HepG2 (cell line): ENCODE results near the gene SPI1. TPM values are rescaled to one million over a fixed set of nuclear protein-coding genes. Genes with fewer than 3 reads are reported as not detected.

ENCODE experiments used
- ETS1 ChIP-seq: sonication (generic); formaldehyde crosslinking; IDR thresholded peaks from 2 replicates; pipeline ENCODE4 v1.4.0; 2020; ENCODE audit warnings: missing genetic modification reagents
- GZF1 ChIP-seq: sonication (generic); formaldehyde crosslinking; IDR thresholded peaks from 2 replicates; pipeline ENCODE4 v1.5.1; 2020; ENCODE audit warnings: mild to moderate bottlenecking, missing genetic modification reagents
- KDM5B ChIP-seq: sonication (generic); formaldehyde crosslinking; IDR thresholded peaks from 2 replicates; pipeline ENCODE4 v1.4.0; 2020; ENCODE audit warnings: missing genetic modification reagents, mild to moderate bottlenecking, borderline replicate concordance
- KLF16 ChIP-seq, 2 experiments: sonication (generic) in 1 of 2; formaldehyde crosslinking in 1 of 2; IDR thresholded peaks; 2 replicates each; pipeline versions ENCODE4 v1.6.1 to v1.8.0; 2016 to 2023; ENCODE audit warnings: missing genetic modification reagents in 2 of 2, missing compliant biosample characterization in 1 of 2
- MXD1 ChIP-seq: sonication (generic); formaldehyde crosslinking; IDR thresholded peaks from 2 replicates; pipeline ENCODE4 v1.4.0; 2020; ENCODE audit warnings: mild to moderate bottlenecking, missing genetic modification reagents
- MXD4 ChIP-seq: IDR thresholded peaks from 2 replicates; pipeline ENCODE4 v1.6.1; 2016; ENCODE audit warnings: mild to moderate bottlenecking, missing biosample characterization, missing genetic modification reagents
- NCOR1 ChIP-seq: fragments of 200-600 bp; sonication (generic); IDR thresholded peaks from 2 replicates; pipeline ENCODE4 v1.7.0; 2017; ENCODE audit warnings: antibody characterized with exemption, low read length, borderline replicate concordance
- NFYB ChIP-seq: sonication (generic); formaldehyde crosslinking; IDR thresholded peaks from 2 replicates; pipeline ENCODE4 v1.4.0; 2020; ENCODE audit warnings: missing genetic modification reagents
- SIN3B ChIP-seq: fragments of 150-350 bp; IDR thresholded peaks from 2 replicates; pipeline ENCODE4 v1.6.1; 2014; ENCODE audit warnings: low read length
- SNAI1 ChIP-seq: sonication (generic); formaldehyde crosslinking; IDR thresholded peaks from 2 replicates; pipeline ENCODE4 v1.5.0; 2020; ENCODE audit warnings: mild to moderate bottlenecking, missing genetic modification reagents, borderline replicate concordance
- ZBTB20 ChIP-seq: sonication (generic); formaldehyde crosslinking; IDR thresholded peaks from 2 replicates; pipeline ENCODE4 v1.8.1; 2023; ENCODE audit warnings: missing genetic modification reagents, low read depth, mild to moderate bottlenecking, borderline replicate concordance
- ZBTB33 ChIP-seq: sonication (generic); formaldehyde crosslinking; IDR thresholded peaks from 2 replicates; pipeline ENCODE4 v1.4.0; 2020; ENCODE audit warnings: missing genetic modification reagents
- ZMYM2 ChIP-seq: sonication (generic); formaldehyde crosslinking; IDR thresholded peaks from 2 replicates; pipeline ENCODE4 v1.8.0; 2022; ENCODE audit warnings: mild to moderate bottlenecking, missing genetic modification reagents
- ZNF180 ChIP-seq: sonication (generic); formaldehyde crosslinking; IDR thresholded peaks from 2 replicates; pipeline ENCODE4 v1.4.0; 2020; ENCODE audit warnings: low read depth, missing genetic modification reagents, borderline replicate concordance
- ZNF205 ChIP-seq: IDR thresholded peaks from 2 replicates; pipeline ENCODE4 v1.6.1; 2018; ENCODE audit warnings: missing biosample characterization, missing genetic modification reagents
- ZNF484 ChIP-seq: sonication (generic); formaldehyde crosslinking; IDR thresholded peaks from 2 replicates; pipeline ENCODE4 v1.5.1; 2020; ENCODE audit warnings: mild to moderate bottlenecking, low read depth, missing genetic modification reagents, borderline replicate concordance
- ZNF660 ChIP-seq: sonication (generic); formaldehyde crosslinking; IDR thresholded peaks from 2 replicates; pipeline ENCODE4 v1.5.1; 2020; ENCODE audit warnings: mild to moderate bottlenecking, low read depth, missing genetic modification reagents, borderline replicate concordance
- ZSCAN31 ChIP-seq: sonication (generic); formaldehyde crosslinking; IDR thresholded peaks from 2 replicates; pipeline ENCODE4 v1.5.0; 2020; ENCODE audit warnings: low read depth, mild to moderate bottlenecking, missing genetic modification reagents
- polyA plus RNA-seq, 8 experiments: library from polyadenylated mRNA; depleted of rRNA in 3 of 8; stranded (reverse) in 7 of 8; unstranded in 1 of 8; fragments of >200 nt; fragmentation: Illumina TruSeq in 4 of 8; extraction: Trizol in 4 of 8; gene quantifications; 2 replicates each; pipeline versions ENCODE4 v1.2.1 to v1.2.3, GENCODE V29; 2011 to 2016; ENCODE audit warnings: low read depth in 4 of 8, missing spikeins in 1 of 8, mixed read lengths in 1 of 8; ENCODE audit not compliant: insufficient read depth in 1 of 8
- total RNA-seq, 5 experiments: library from RNA; depleted of rRNA; stranded (reverse); fragments of >200 nt; fragmentation: Illumina TruSeq; extraction: Trizol; gene quantifications; 2 replicates each; pipeline ENCODE4 v1.2.3, GENCODE V29; 2016; ENCODE audit warnings: low read depth in 1 of 5
- TF ChIP-seq, protein P1 (sequence below): sonication (generic); formaldehyde crosslinking; IDR thresholded peaks from 2 replicates; pipeline ENCODE4 v1.4.0; 2020; ENCODE audit warnings: mild to moderate bottlenecking, low read depth, missing genetic modification reagents

Gene SPI1
- total and polyA plus RNA-seq, 2 of the 13 experiments (the other 11 are each of a cell fraction or from before 2014, with no cell fraction given), result not detected

DNA sequence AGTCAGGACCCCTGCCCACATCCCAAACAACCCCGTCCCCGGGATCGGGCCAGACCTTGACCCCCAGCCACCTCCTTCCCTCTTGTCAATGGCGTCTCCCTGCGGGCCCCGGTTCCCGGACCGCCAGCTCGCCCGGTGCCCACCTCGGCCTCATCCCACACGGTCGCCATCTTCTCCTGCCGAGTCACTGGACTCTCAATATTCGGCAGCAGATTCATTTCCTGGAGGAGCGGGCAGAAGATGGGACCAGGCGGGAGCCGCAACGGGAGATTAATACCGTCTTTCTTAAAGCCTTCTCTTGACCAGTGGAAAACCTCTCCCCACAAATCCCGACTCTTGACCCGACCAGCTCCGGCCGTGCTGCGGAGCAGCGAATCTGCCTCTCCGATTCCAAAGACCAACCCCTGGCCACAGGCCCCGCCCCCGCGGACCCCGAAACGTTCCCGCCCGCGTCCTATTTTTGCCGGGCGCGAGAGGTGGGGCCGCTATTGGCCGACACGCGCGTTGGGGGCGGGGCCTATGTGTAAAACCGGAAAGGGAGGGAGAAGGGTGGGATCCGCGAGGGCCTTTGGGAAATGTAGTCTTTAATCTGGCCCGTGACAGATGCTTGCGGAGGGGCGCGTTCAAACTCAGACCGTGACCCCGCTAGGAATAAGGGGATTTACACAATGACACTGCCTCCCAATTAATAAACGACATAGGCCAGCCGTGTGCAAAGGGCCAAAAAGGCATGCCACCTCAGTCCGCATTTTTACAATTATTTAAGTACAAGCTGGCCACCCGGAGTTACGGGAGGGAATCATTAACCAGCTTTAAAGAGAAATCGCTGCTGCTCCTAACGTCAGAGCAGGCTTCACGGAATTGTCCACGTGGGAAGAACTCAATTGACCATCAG lies 48.0 kb upstream of the SPI1 start, which contains the start of gene PSMC3 (continued):
- TF ChIP-seq KLF16 (CRISPR knock-in tag; IDR thresholded peaks at IDR 0.05) (0 out of 4 replicates have a peak, but pooled peaks of 1 of the 2 experiments have one; percentile 58), ZNF660 (CRISPR knock-in tag) (no peak), ETS1 (no peak), SNAI1 (peak; percentile 71; the same call in 1 of the 2 replicates), GZF1 (0 out of 2 replicates have a peak, but pooled peaks have one; percentile 35), ZBTB20 (CRISPR knock-in tag) (no peak), MXD4 (CRISPR knock-in tag) (peak; percentile 37), ZSCAN31 (0 out of 2 replicates have a peak, but pooled peaks have one; percentile 44), ZBTB33 (peak; percentile 14; the same call in 1 of the 2 replicates), KDM5B (CRISPR knock-in tag) (0 out of 2 replicates have a peak, but pooled peaks have one; percentile 18), ZNF484 (CRISPR knock-in tag) (no peak), MXD1 (CRISPR knock-in tag) (no peak; the same call in 1 of the 2 replicates), NFYB (CRISPR knock-in tag) (peak; percentile 82), ZMYM2 (CRISPR knock-in tag) (no peak), ZNF205 (CRISPR knock-in tag) (no peak), NCOR1 (peak; percentile 62; the same call in 1 of the 2 replicates), ZNF180 (CRISPR knock-in tag) (0 out of 2 replicates have a peak, but pooled peaks have one; percentile 47), SIN3B (peak; percentile 69; the same call in 1 of the 2 replicates)
- TF ChIP-seq, protein P1, sequence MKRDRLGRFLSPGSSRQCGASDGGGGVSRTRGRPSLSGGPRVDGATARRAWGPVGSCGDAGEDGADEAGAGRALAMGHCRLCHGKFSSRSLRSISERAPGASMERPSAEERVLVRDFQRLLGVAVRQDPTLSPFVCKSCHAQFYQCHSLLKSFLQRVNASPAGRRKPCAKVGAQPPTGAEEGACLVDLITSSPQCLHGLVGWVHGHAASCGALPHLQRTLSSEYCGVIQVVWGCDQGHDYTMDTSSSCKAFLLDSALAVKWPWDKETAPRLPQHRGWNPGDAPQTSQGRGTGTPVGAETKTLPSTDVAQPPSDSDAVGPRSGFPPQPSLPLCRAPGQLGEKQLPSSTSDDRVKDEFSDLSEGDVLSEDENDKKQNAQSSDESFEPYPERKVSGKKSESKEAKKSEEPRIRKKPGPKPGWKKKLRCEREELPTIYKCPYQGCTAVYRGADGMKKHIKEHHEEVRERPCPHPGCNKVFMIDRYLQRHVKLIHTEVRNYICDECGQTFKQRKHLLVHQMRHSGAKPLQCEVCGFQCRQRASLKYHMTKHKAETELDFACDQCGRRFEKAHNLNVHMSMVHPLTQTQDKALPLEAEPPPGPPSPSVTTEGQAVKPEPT (CRISPR knock-in tag), result no peak
